Measurements from ENCODE around the gene STAT5A. TPM values are rescaled to one million over a fixed set of nuclear protein-coding genes. Genes with fewer than 3 reads are reported as not detected.
A peak's percentile ranks its signal among the peaks of the same experiment; 100 is the strongest.

The STAT5A gene
- total RNA-seq, 1 experiment from 2014 or later, result 0.91 TPM

- peak overlapping the region; percentile 10; the same call in 1 of the 2 replicates for H3K4me2 ChIP-seq (ENCODE audit: low read length)
- no TSS peak for BruUV-seq (replicated peaks)
- H3K9me3 ChIP-seq (ENCODE audit: control insufficient read depth in 1 of 2, insufficient read depth in 1 of 2, low read depth in 1 of 2, low read length in 2 of 2), result no peaks in the 10 kb centered on the region
- ChIA-PET CTCF (no interaction called here), RAD21 (ENCODE audit: low non-redundant PET in 1 of 2, low total read pairs in 2 of 2, uncharacterized antibody in 2 of 2, unreplicated experiment in 2 of 2) (interaction anchor here (0.6 kb wide), 2 partner anchors 19 to 59 kb away, joined by 3 to 5 read pairs; no protein-coding TSS in a partner anchor), POLR2A (interaction anchor here (1.3 kb wide), 1 partner anchor 9 kb away, joined by 4 read pairs; the partner anchor contains the start of gene STAT5B)
- no peak overlapping the region for H3K4me3 ChIP-seq (replicated peaks in 1 of 2; ENCODE audit: low read depth in 1 of 2, low read length in 2 of 2)
- TF ChIP-seq CBX3 (IDR thresholded peaks at IDR 0.05; ENCODE audit: low read depth) (no peak), ZFX (IDR thresholded peaks at IDR 0.05) (no peak), SP1 (IDR thresholded peaks at IDR 0.05; ENCODE audit: low read depth) (no peak), POLR2A (IDR thresholded peaks at IDR 0.05; ENCODE audit: borderline replicate concordance, extremely low read depth, insufficient read depth, insufficient read length) (no peak), EGR1 (IDR thresholded peaks at IDR 0.05; ENCODE audit: low read depth) (no peak), MAX (IDR thresholded peaks at IDR 0.05) (no peak), TCF7L2 (IDR thresholded peaks at IDR 0.05; ENCODE audit: borderline replicate concordance, extremely low read depth, insufficient read depth, insufficient read length) (no peak), CTCF (IDR thresholded peaks at IDR 0.05 in 2 of 3, conservative IDR thresholded peaks at IDR 0.05 in 1 of 3; ENCODE audit: borderline replicate concordance in 1 of 3, insufficient read depth in 1 of 3, low read depth in 2 of 3, low read length in 2 of 3) (no peak), REST (IDR thresholded peaks at IDR 0.05; ENCODE audit: low read depth) (no peak), CEBPB (IDR thresholded peaks at IDR 0.05; ENCODE audit: low read depth) (no peak), ATF3 (IDR thresholded peaks at IDR 0.05) (no peak), JUND (IDR thresholded peaks at IDR 0.05) (no peak), EZH2phosphoT487 (IDR thresholded peaks at IDR 0.05; ENCODE audit: borderline replicate concordance) (no peak), POLR2AphosphoS5 (IDR thresholded peaks at IDR 0.05; ENCODE audit: low read depth, low read length) (no peak), RAD21 (IDR thresholded peaks at IDR 0.05; ENCODE audit: low read depth) (no peak), FOSL1 (IDR thresholded peaks at IDR 0.05; ENCODE audit: low read depth) (no peak), ZNF274 (IDR thresholded peaks at IDR 0.05; ENCODE audit: low read depth, low read length) (no peak), EZH2 (IDR thresholded peaks at IDR 0.05) (no peak)
- ATAC-seq, result no peak
- no peak overlapping the region for H3K27ac ChIP-seq (ENCODE audit: low read depth, low read length)
- no peak overlapping the region for H3K9ac ChIP-seq (ENCODE audit: low read length)
- H4K20me1 ChIP-seq (ENCODE audit: insufficient read depth), result no peaks in the 10 kb centered on the region
- H3K4me1 ChIP-seq (ENCODE audit: control insufficient read depth in 1 of 2, insufficient read depth in 2 of 2, low read length in 2 of 2), result peaks cover 9 to 11% of the 10 kb centered on the region in 2 experiments; a peak in 3 of 4 replicates
- H2AFZ ChIP-seq (ENCODE audit: low read depth, low read length, poor library complexity, severe bottlenecking), result no peak overlapping the region
- no peaks in the 10 kb centered on the region for H3K9me2 ChIP-seq (ENCODE audit: insufficient read depth)
- H3K27me3 ChIP-seq (ENCODE audit: insufficient read depth, low read length), result no peaks in the 10 kb centered on the region
- no peak for DNase-seq (ENCODE audit: low read depth, low spot score)
- peaks cover 29% of the 10 kb centered on the region for H3K79me2 ChIP-seq (ENCODE audit: insufficient read depth, low read length)
- no peaks in the 10 kb centered on the region for H3K36me3 ChIP-seq (ENCODE audit: control insufficient read depth in 1 of 2, insufficient read depth in 2 of 2, low read length in 2 of 2)
- intact Hi-C loops (cut with micrococcal nuclease), result no loop called here
Measured at GRCh38 chr17:42266462-42266861, 21.8 kb upstream of the STAT5A start.
